Mucosa of rectum (tissue), 2 donors: ENCODE results near the gene EXTL1.

Experiments used
- H3K27ac ChIP-seq, 2 donors: one replicate each; pipeline ENCODE4 v1.7.0; 2013; ENCODE audit warnings: inconsistent platforms in 2 of 2, low read depth in 2 of 2, low read length in 2 of 2
- H3K27me3 ChIP-seq, 2 donors: one replicate each; pipeline ENCODE4 v1.7.0; 2013; ENCODE audit warnings: low read length in 2 of 2; ENCODE audit not compliant: control insufficient read depth in 2 of 2, insufficient read depth in 2 of 2
- H3K36me3 ChIP-seq, 2 donors: one replicate each; pipeline ENCODE4 v1.7.0; 2013; ENCODE audit warnings: low read length in 2 of 2; ENCODE audit not compliant: control insufficient read depth in 2 of 2, insufficient read depth in 2 of 2
- H3K4me1 ChIP-seq, 2 donors: one replicate each; pipeline ENCODE4 v1.7.0; 2013; ENCODE audit warnings: low read length in 2 of 2, mild to moderate bottlenecking in 1 of 2; ENCODE audit not compliant: control insufficient read depth in 2 of 2, insufficient read depth in 2 of 2
- H3K4me3 ChIP-seq, 2 donors: one replicate each; pipeline ENCODE4 v1.7.0; 2013; ENCODE audit warnings: low read length in 2 of 2
- H3K9ac ChIP-seq, 2 donors: one replicate each; pipeline ENCODE4 v1.7.0; 2013; ENCODE audit warnings: low read length in 2 of 2, low read depth in 1 of 2, mild to moderate bottlenecking in 1 of 2
- H3K9me3 ChIP-seq, 2 donors: one replicate each; pipeline ENCODE4 v1.7.0; 2013; ENCODE audit warnings: low read length in 2 of 2; ENCODE audit not compliant: control insufficient read depth in 2 of 2
- donor health status: healthy.
- donor health status: Normal muscosa, but diverticular disease.

EXTL1 gene

GRCh38 chr1:26032656-26033357 lies 11.2 kb downstream of the EXTL1 start:
- Histone ChIP-seq H3K4me1 (peaks cover 11 to 13% of the 10 kb centered on the region in 2 donors), H3K9ac (no peak overlapping the region), H3K27me3 (peaks cover 5 to 8% of the 10 kb centered on the region in 2 donors), H3K4me3 (no peak overlapping the region), H3K27ac (no peak overlapping the region), H3K9me3 (no peaks in the 10 kb centered on the region), H3K36me3 (no peaks in the 10 kb centered on the region)

DNA sequence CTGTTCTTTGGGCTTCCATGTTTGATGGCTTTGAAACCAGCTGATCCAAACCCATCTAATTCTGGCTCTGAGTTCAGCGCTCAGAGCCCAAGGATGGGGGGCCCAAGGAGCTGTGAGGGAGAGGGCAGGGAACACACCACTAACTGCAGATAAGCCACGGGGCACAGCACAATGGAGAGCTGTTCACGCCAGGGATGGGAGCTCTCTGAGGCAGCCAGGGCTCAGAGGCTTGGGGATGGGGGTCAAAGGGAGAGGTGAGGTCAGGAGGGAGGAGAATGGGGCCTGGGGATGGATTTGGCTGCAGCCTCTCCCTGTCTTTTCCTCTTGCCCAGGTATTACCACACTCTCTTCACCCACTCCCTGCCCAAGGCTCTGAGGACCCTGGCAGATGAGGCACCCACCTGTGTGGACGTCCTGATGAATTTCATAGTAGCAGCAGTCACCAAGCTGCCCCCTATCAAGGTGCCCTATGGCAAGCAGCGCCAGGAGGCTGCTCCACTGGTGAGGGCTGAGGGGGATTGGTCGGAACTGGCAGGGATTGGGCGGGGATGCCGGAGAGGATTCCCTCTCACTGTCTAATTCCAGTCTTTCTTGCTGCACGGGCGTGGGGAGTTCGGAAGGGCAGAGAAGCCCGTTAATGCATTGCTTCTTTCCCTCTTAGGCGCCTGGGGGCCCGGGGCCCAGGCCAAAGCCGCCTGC lies 13.1 kb downstream of the EXTL1 start:
- Histone ChIP-seq H3K4me1 (peaks cover 11 to 13% of the 10 kb centered on the region in 2 donors), H3K27ac (no peak overlapping the region), H3K4me3 (peak overlapping the region; percentile 84 to 85), H3K27me3 (peaks cover 5 to 8% of the 10 kb centered on the region in 2 donors), H3K9me3 (no peaks in the 10 kb centered on the region), H3K36me3 (no peaks in the 10 kb centered on the region), H3K9ac (peak overlapping the region; percentile 52 to 82)

- H3K36me3 ChIP-seq: no peaks in the 10 kb centered on the region
- peak overlapping the region; percentile 84 to 85 for H3K4me3 ChIP-seq
- H3K27ac ChIP-seq: peak overlapping the region; percentile 57 to 67
- peak overlapping the region; percentile 74 to 82 for H3K9ac ChIP-seq
- peaks cover 5 to 8% of the 10 kb centered on the region in 2 donors for H3K27me3 ChIP-seq
- H3K9me3 ChIP-seq: no peaks in the 10 kb centered on the region
- peaks cover 11 to 13% of the 10 kb centered on the region in 2 donors for H3K4me1 ChIP-seq
Measured at GRCh38 chr1:26035203-26035958, 13.8 kb downstream of the EXTL1 start.

DNA sequence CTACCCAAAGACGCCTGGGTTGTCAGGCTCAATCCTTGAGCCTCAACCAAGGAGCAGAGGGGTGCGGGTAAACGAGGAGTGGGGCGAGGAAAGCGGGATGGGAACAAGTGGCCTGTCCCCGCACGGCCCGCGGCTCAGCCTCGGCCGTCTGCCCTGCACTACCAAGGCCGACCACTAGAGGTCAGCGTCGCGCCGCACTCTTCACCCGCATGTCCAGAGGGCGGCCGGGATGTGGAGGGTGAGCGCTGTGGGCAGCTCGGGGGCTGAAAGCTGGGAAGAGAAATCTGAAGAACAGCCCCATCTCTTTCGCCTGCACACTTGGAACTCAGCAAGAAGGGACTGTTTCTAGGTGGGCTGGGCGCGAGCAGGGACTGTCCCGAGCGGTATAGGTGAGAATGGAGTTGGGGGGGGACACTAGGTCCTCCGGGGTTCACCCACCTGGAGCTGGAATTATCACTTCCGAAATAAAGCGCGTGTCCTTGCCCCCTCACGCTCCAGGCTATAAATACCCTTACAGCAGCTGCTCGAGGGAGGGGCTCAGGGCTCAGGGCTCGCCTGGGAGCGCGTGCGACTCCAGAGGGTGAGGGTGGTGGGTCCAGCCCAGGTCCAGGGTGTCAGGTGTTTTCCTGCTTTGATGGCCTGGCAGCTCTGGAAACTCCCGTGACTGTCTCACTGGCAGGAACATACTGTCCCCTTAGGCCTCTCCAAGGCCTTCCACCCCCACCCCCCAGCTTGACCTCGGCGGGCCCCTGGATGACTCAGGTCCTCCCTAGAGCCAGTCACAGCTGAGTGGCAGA lies 14.6 kb downstream of the EXTL1 start:
- Histone ChIP-seq H3K27me3 (peaks cover 5 to 8% of the 10 kb centered on the region in 2 donors), H3K4me1 (peaks cover 11 to 13% of the 10 kb centered on the region in 2 donors), H3K36me3 (no peaks in the 10 kb centered on the region), H3K9ac (peak overlapping the region; percentile 74 to 82), H3K9me3 (no peaks in the 10 kb centered on the region), H3K27ac (peak overlapping the region; percentile 57 to 67), H3K4me3 (peak overlapping the region; percentile 84 to 85)

DNA sequence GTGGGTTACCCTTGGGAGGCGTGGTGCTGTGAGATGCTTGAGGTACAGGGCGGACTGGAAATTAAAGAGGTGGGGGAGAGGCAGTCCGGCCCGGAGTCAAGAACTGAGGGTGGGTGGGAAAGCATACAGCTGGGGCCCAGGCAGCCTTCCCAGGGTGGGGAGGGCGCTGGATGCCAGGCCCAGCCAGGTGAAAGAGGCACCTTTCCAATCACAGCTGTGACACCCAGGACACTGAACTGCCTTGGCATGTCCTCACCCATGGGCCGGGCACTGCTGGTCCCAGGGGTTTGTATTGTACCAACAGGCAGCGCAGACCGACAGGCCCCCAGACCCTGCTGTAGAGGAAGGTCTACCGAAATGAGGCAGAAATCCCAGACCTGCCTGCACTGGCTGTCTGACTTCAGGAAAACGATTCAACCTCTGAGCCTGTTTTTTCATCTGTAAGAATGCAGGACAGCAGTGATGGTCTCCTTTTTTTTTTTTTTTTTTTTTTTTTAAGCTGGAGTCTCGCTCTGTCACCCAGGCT lies 15.2 kb downstream of the EXTL1 start:
- no peak overlapping the region for H3K27ac ChIP-seq
- peaks cover 11 to 13% of the 10 kb centered on the region in 2 donors for H3K4me1 ChIP-seq
- no peaks in the 10 kb centered on the region for H3K9me3 ChIP-seq
- no peak overlapping the region for H3K9ac ChIP-seq
- H3K27me3 ChIP-seq: peaks cover 6 to 8% of the 10 kb centered on the region in 2 donors
- H3K36me3 ChIP-seq: no peaks in the 10 kb centered on the region
- no peak overlapping the region for H3K4me3 ChIP-seq

- Histone ChIP-seq H3K4me1 (peaks cover 11 to 13% of the 10 kb centered on the region in 2 donors), H3K9ac (no peak overlapping the region), H3K4me3 (no peak overlapping the region), H3K36me3 (no peaks in the 10 kb centered on the region), H3K27me3 (peaks cover 9 to 12% of the 10 kb centered on the region in 2 donors), H3K9me3 (no peaks in the 10 kb centered on the region), H3K27ac (no peak overlapping the region)
Measured at GRCh38 chr1:26037904-26038303, 16.3 kb downstream of the EXTL1 start.

GRCh38 chr1:26038477-26038876 lies 16.9 kb downstream of the EXTL1 start:
- Histone ChIP-seq H3K27me3 (peaks cover 9 to 12% of the 10 kb centered on the region in 2 donors), H3K27ac (no peak overlapping the region), H3K4me3 (no peak overlapping the region), H3K4me1 (peaks cover 11 to 13% of the 10 kb centered on the region in 2 donors), H3K9ac (no peak overlapping the region), H3K36me3 (no peaks in the 10 kb centered on the region), H3K9me3 (no peaks in the 10 kb centered on the region)

DNA sequence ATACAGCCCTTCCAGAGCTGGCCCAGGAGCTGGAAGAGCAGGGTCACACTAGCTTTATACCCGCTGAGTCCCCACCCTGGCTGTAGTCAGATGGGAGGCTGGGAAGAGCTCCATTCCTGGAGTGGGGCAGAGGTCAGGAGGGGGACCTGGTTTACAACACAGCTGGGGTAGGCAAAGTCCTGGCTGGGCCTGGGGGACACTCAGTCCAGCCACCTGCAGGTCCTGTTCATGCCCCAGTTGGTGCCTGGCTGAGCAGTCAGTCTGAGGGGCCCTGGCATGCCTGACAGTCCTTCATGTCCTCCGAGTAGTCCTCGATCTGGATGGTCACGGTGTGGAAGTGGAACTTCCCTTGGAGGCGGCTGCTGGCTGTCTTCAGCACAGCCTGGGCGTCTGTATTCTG lies 17.3 kb downstream of the EXTL1 start:
- peaks cover 11 to 13% of the 10 kb centered on the region in 2 donors for H3K4me1 ChIP-seq

DNA sequence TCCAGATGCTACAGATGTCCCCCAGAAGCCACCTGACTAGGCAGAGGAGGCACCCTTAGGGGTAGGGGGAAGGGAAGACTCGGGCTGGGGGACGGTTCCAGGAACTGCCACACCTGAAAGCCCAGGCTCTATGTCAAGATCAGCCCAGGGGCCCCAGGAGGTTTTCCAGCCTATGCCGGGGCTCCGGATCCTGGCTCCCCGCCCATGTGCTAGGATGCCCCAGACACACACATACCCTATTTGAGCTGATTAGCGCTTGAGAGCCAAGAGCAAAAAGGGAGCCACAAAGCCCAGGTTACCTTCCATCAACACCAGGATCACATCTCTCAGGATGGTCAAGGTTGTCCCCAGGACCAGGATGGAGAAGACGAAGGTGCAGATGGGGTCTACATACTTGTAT lies 19.8 kb downstream of the EXTL1 start:
- Histone ChIP-seq H3K27me3 (peaks cover 18 to 25% of the 10 kb centered on the region in 2 donors), H3K4me1 (peaks cover 1 to 3% of the 10 kb centered on the region in 2 donors), H3K27ac (no peak overlapping the region), H3K36me3 (no peaks in the 10 kb centered on the region), H3K4me3 (no peak overlapping the region), H3K9me3 (no peaks in the 10 kb centered on the region), H3K9ac (no peak overlapping the region)

More for the DNA sequence above, 17.3 kb downstream of the EXTL1 start:
- Histone ChIP-seq H3K27ac (no peak overlapping the region), H3K4me3 (no peak overlapping the region), H3K9me3 (no peaks in the 10 kb centered on the region), H3K9ac (no peak overlapping the region), H3K36me3 (no peaks in the 10 kb centered on the region), H3K27me3 (peaks cover 9 to 16% of the 10 kb centered on the region in 2 donors)
